GM12878 (cell line): ENCODE data around the gene AANAT. TPM values are rescaled to one million over a fixed set of nuclear protein-coding genes. Genes with fewer than 3 reads are reported as not detected.

Source experiments
- BCL3 ChIP-seq: IDR thresholded peaks from 2 replicates; pipeline ENCODE4 v1.6.1; 2011; ENCODE audit warnings: borderline replicate concordance, low read depth, mild to moderate bottlenecking, moderate library complexity, low read length; ENCODE audit not compliant: insufficient read depth, poor library complexity, severe bottlenecking
- CHD4 ChIP-seq: fragments of 200-600 bp; sonication (generic); IDR thresholded peaks from 2 replicates; pipeline ENCODE4 v1.6.1; 2016; ENCODE audit warnings: mild to moderate bottlenecking
- ELK1 ChIP-seq: IDR thresholded peaks from 2 replicates; pipeline ENCODE4 v1.6.1; 2012; ENCODE audit warnings: low read depth, low read length, improper control_type of control experiment
- EZH2 ChIP-seq: IDR thresholded peaks from 2 replicates; pipeline ENCODE4 v1.6.1; 2012; ENCODE audit warnings: low read depth, mild to moderate bottlenecking, control low read depth, inconsistent platforms, low read length, borderline replicate concordance; ENCODE audit not compliant: control insufficient read depth
- MLLT1 ChIP-seq: fragments of 450-650 bp; IDR thresholded peaks from 2 replicates; pipeline ENCODE4 v1.6.1; 2016; ENCODE audit warnings: mild to moderate bottlenecking
- MTA3 ChIP-seq: IDR thresholded peaks from 2 replicates; pipeline ENCODE4 v1.6.1; 2012; ENCODE audit warnings: low read length, inconsistent platforms, borderline replicate concordance
- MYB ChIP-seq: fragments of 150-350 bp; IDR thresholded peaks from 2 replicates; pipeline ENCODE4 v1.6.1; 2014; ENCODE audit warnings: mild to moderate bottlenecking, low read depth, low read length, borderline replicate concordance
- NR2C1 ChIP-seq: fragments of 450-650 bp; IDR thresholded peaks from 2 replicates; pipeline ENCODE4 v1.6.1; 2017; ENCODE audit warnings: antibody characterized with exemption, mild to moderate bottlenecking, moderate library complexity
- PAX5 ChIP-seq: IDR thresholded peaks from 2 replicates; pipeline ENCODE4 v1.6.1; 2011; ENCODE audit warnings: low read depth, low read length, borderline replicate concordance
- PRDM15 ChIP-seq: fragments of 450-650 bp; formaldehyde crosslinking; IDR thresholded peaks from 2 replicates; pipeline ENCODE4 v1.4.0; 2020; ENCODE audit warnings: mild to moderate bottlenecking, moderate library complexity
- RAD21 ChIP-seq: IDR thresholded peaks from 2 replicates; pipeline ENCODE4 v1.6.1; 2011; ENCODE audit warnings: mild to moderate bottlenecking, low read depth, low read length, moderate library complexity; ENCODE audit not compliant: insufficient read depth
- RB1 ChIP-seq: fragments of 450-650 bp; formaldehyde crosslinking; IDR thresholded peaks from 2 replicates; pipeline ENCODE4 v1.6.1; 2017; ENCODE audit warnings: mild to moderate bottlenecking, borderline replicate concordance
- RCOR1 ChIP-seq: conservative IDR thresholded peaks from 2 replicates; pipeline ENCODE4 v1.6.1; 2012; ENCODE audit warnings: low read depth, low read length, improper control_type of control experiment
- SP1 ChIP-seq: IDR thresholded peaks from one replicate; pipeline ENCODE4 v1.6.1; 2011; ENCODE audit warnings: low read depth, low read length
- SREBF1 ChIP-seq: IDR thresholded peaks from 2 replicates; pipeline ENCODE4 v1.6.1; 2012; ENCODE audit warnings: mild to moderate bottlenecking, low read length
- SREBF2 ChIP-seq: IDR thresholded peaks from 2 replicates; pipeline ENCODE4 v1.6.1; 2012; ENCODE audit warnings: mild to moderate bottlenecking, low read length
- SRF ChIP-seq, 2 experiments: IDR thresholded peaks; 2 replicates each; pipeline ENCODE4 v1.6.1; 2011; ENCODE audit warnings: low read depth in 2 of 2, low read length in 2 of 2, mild to moderate bottlenecking in 1 of 2, moderate library complexity in 1 of 2
- STAT3 ChIP-seq: IDR thresholded peaks from 2 replicates; pipeline ENCODE4 v1.6.1; 2011; ENCODE audit warnings: low read depth, low read length, improper control_type of control experiment
- TAF1 ChIP-seq: IDR thresholded peaks from 2 replicates; pipeline ENCODE4 v1.6.1; 2011; ENCODE audit warnings: mild to moderate bottlenecking, low read depth, low read length, borderline replicate concordance
- TARDBP ChIP-seq: IDR thresholded peaks from 2 replicates; pipeline ENCODE4 v1.6.1; 2016; ENCODE audit warnings: borderline replicate concordance
- TCF12 ChIP-seq: IDR thresholded peaks from 2 replicates; pipeline ENCODE4 v1.6.1; 2011; ENCODE audit warnings: low read depth, mild to moderate bottlenecking, low read length
- YBX1 ChIP-seq: fragments of 450-650 bp; IDR thresholded peaks from 2 replicates; pipeline ENCODE4 v1.6.1; 2016; ENCODE audit warnings: antibody characterized with exemption
- YY1 ChIP-seq: IDR thresholded peaks from 2 replicates; pipeline ENCODE4 v1.6.1; 2011; ENCODE audit warnings: low read depth, mild to moderate bottlenecking, low read length
- ZBED1 ChIP-seq: IDR thresholded peaks from 2 replicates; pipeline ENCODE4 v1.6.1; 2016; ENCODE audit warnings: borderline replicate concordance
- polyA plus RNA-seq, 11 experiments: library from polyadenylated mRNA; depleted of rRNA in 4 of 11; unstranded in 6 of 11; stranded (reverse) in 5 of 11; fragments of >200 nt; fragmentation: Nextera tagmentation in 4 of 11; fragmentation: Illumina TruSeq in 1 of 11; extraction: Ambion mirVana in 4 of 11; extraction: Trizol in 1 of 11; gene quantifications; 1 replicate in 1 of 11; 2 replicates in 10 of 11; pipeline versions ENCODE4 v1.2.1 to v1.2.3, GENCODE V29; 2011 to 2016; ENCODE audit warnings: inconsistent platforms in 2 of 11, missing spikeins in 2 of 11, low read depth in 1 of 11
- total RNA-seq, 4 experiments: library from RNA; depleted of rRNA in 3 of 4; stranded (reverse); fragments of >200 nt in 3 of 4; fragmentation: Illumina TruSeq in 1 of 4; extraction: Trizol in 1 of 4; gene quantifications; 2 replicates each; pipeline versions ENCODE4 v1.2.1 to v1.2.3, GENCODE V29; 2013 to 2021

AANAT gene
- total and polyA plus RNA-seq, 10 of the 15 experiments (the other 5 are each of a cell fraction or from before 2014, with no cell fraction given) = 0.23 TPM; not detected in 9

- no peak for TF ChIP-seq PRDM15 (CRISPR knock-in tag)
- TF ChIP-seq NR2C1 = no peak
- no peak for TF ChIP-seq YY1
- no peak for TF ChIP-seq ZBED1
- TF ChIP-seq PAX5 = no peak
- peak; percentile 86; the same call in 1 of the 2 replicates for TF ChIP-seq RB1
- TF ChIP-seq TARDBP = no peak
- no peak for TF ChIP-seq SP1
- TF ChIP-seq TCF12 = 0 out of 2 replicates have a peak, but pooled peaks have one; percentile 6
- no peak for TF ChIP-seq MLLT1
- TF ChIP-seq SREBF1 = no peak
- TF ChIP-seq RAD21 = no peak
- no peak for TF ChIP-seq RCOR1
- no peak for TF ChIP-seq MTA3
- TF ChIP-seq YBX1 = no peak
- no peak for TF ChIP-seq EZH2
- no peak for TF ChIP-seq MYB
- 0 out of 2 replicates have a peak, but pooled peaks have one; percentile 22 for TF ChIP-seq TAF1
- no peak for TF ChIP-seq ELK1
- TF ChIP-seq STAT3 = no peak
- TF ChIP-seq CHD4 = no peak
- TF ChIP-seq SREBF2 = no peak
- no peak for TF ChIP-seq BCL3
- TF ChIP-seq SRF (IDR thresholded peaks at IDR 0.05; ENCODE audit: low read depth in 2 of 2, low read length in 2 of 2) = no peak
Observed at GRCh38 chr17:76501018-76501826, 33.8 kb downstream of the AANAT start, which contains the start of gene RHBDF2 (continued).
